Heart left ventricle (tissue), 16 donors: ENCODE data around the gene XRCC3. TPM values are rescaled to one million over a fixed set of nuclear protein-coding genes. Genes with fewer than 3 reads are reported as not detected.

Experiments used
- ATAC-seq, 4 donors: fragments of 200-7000 bp; cut with Tn5 transposase; one replicate each; pipeline ENCODE4 v1.9.1; 2020 to 2022; ENCODE audit warnings: moderate library complexity in 4 of 4, mild to moderate bottlenecking in 3 of 4, moderate number of reproducible peaks in 1 of 4
- DNase-seq, 5 donors: peaks; one replicate each; pipeline ENCODE4 v3.0.0-alpha.2; 2020
- H3K27ac ChIP-seq, 12 donors: fragments of 200-600 bp; sonication (generic) in 4 of 12; one replicate each; pipeline versions ENCODE4 v1.5.0 to v1.8.0; 2016 to 2022; ENCODE audit warnings: mild to moderate bottlenecking in 2 of 12
- H3K27me3 ChIP-seq, 9 donors: fragments of 200-600 bp; sonication (generic) in 2 of 9; one replicate each; pipeline versions ENCODE4 v1.5.1 to v1.8.0; 2016 to 2022; ENCODE audit warnings: mild to moderate bottlenecking in 3 of 9
- H3K36me3 ChIP-seq, 9 donors: fragments of 200-600 bp; sonication (generic) in 2 of 9; one replicate each; pipeline versions ENCODE4 v1.5.0 to v1.8.0; 2018 to 2022; ENCODE audit warnings: mild to moderate bottlenecking in 2 of 9
- H3K4me1 ChIP-seq, 12 donors: fragments of 200-600 bp; sonication (generic) in 4 of 12; one replicate each; pipeline versions ENCODE4 v1.5.0 to v1.8.0; 2016 to 2022; ENCODE audit warnings: mild to moderate bottlenecking in 3 of 12
- H3K4me3 ChIP-seq, 12 donors: fragments of 200-600 bp; sonication (generic) in 4 of 12; one replicate each; pipeline versions ENCODE4 v1.5.0 to v1.8.0; 2017 to 2022; ENCODE audit warnings: mild to moderate bottlenecking in 9 of 12, moderate library complexity in 4 of 12
- H3K9me3 ChIP-seq, 12 donors: fragments of 200-600 bp; sonication (generic) in 4 of 12; one replicate each; pipeline versions ENCODE4 v1.5.0 to v1.8.0; 2016 to 2022; ENCODE audit warnings: mild to moderate bottlenecking in 1 of 12
- POLR2A ChIP-seq, 2 donors: fragments of 450-650 bp; IDR thresholded peaks; one replicate each; pipeline ENCODE4 v1.6.1; 2017; ENCODE audit warnings: antibody characterized with exemption in 2 of 2, mild to moderate bottlenecking in 2 of 2, moderate library complexity in 2 of 2
- WGBS, 4 donors: extraction: QIAGEN DNeasy Blood & Tissue Kit in 2 of 4; methylation state at CpG; one replicate each; pipeline versions ENCODE4 v1.1.5 to v1.1.7; 2013 to 2018; 5-methylcytosine and 5-hydroxymethylcytosine counted together
- intact Hi-C, 10 donors: fragments of 100-400 bp; cut with DNase I; formaldehyde crosslinking; loops; one replicate each; pipeline versions ENCODE4 v1.11.1 to v1.14.2; 2022
- polyA plus RNA-seq, 2 donors: library from polyadenylated mRNA; stranded (reverse); fragments of 200-250 nt; gene quantifications; one replicate each; pipeline ENCODE4 v1.2.3, GENCODE V29; 2013
- total RNA-seq, 9 donors: library from RNA; depleted of rRNA in 2 of 9; stranded (reverse); fragments of >200 nt in 2 of 9; fragmentation: NEBNext Ultra II Directional in 3 of 9; extraction: Animal tissue kit (Norgen Biotek cat#: 25700) in 3 of 9; gene quantifications; one replicate each; pipeline versions ENCODE4 v1.1.0 to v1.2.4, GENCODE V29; 2016 to 2023
- TF ChIP-seq, protein P1 (sequence below), 12 donors: fragments of 200-600 bp; sonication (generic) in 4 of 12; IDR thresholded peaks; one replicate each; pipeline versions ENCODE4 v1.5.0 to v1.8.0; 2018 to 2022; ENCODE audit warnings: antibody characterized with exemption in 12 of 12, mild to moderate bottlenecking in 5 of 12
- donor health status: ischemic (EF 13 %, LVEDD 7.1; RV severe dilation, severe dysfunction).
- donor health status: healthy with polysubstance abuse.
- donor health status: DM: no; HTN: yes; CAD: no.
- donor health status: DM: no; HTN: no; CAD: no.
- donor health status: ischemic (EF 25% LVEDD 6.9; RV normal size, moderate dysfunction).
- donor health status: ischemic (EF 25% LVEDD 5.7; RV mildly dilated, moderate dysfunction).
- donor health status: healthy.
- donor health status: DM: yes; HTN: yes; CAD: no.
- donor health status: ischemic (EF 35%, LVEDD 5.7; RV mildly dilated, moderate dysfunction).
- donor health status: nonischemic (EF 11% LVEDD 7.7; RV severe dilation, severe dysfunction).
- donor health status: DM: yes; HTN: yes; CAD: no.
- donor health status: PGD.
- donor health status: ischemic (EF 29% LVEDD 5.4; RV normal size, mild dysfunction).
- donor health status: nonischemic (EF 23%, LVEDD 6.1; RV moderate dilation, normal function).

The XRCC3 gene
- total and polyA plus RNA-seq, 11 donors = 1.9 to 8.7 (median 3.0) TPM

DNA sequence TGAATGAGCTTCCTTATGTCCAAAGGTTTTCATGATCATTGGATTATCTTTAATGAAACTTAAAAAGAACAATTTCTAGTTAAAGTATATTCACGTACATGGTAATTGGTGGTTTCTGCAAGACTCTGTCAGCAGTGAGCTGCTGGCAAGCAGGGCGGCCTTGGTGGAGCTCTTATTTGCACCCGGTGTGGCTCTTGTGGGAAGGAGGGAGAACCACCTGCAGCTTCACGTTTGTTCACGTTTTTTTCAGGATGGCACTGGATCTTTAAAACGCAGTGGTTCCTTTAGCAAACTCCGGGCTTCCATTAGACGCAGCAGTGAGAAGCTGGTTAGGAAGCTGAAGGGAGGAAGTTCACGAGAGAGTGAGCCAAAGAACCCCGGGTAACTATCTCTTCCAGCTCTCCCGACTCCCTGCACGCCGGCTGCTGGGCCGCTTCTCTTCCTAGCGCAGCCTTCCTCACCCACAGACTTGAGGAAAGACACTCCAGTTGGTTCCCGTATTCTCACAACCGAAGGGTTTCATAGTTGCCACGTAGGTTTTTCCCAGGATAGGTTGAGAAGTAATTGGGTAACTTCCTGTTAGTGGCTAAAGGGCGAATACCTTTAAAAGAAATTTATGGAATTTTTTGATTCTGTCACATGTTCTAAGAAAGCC is 28.3 kb downstream of the XRCC3 start:
- no peak for ATAC-seq
- H3K9me3 ChIP-seq = no peaks in the 10 kb centered on the region
- no peak for DNase-seq
- TF ChIP-seq, protein P1, sequence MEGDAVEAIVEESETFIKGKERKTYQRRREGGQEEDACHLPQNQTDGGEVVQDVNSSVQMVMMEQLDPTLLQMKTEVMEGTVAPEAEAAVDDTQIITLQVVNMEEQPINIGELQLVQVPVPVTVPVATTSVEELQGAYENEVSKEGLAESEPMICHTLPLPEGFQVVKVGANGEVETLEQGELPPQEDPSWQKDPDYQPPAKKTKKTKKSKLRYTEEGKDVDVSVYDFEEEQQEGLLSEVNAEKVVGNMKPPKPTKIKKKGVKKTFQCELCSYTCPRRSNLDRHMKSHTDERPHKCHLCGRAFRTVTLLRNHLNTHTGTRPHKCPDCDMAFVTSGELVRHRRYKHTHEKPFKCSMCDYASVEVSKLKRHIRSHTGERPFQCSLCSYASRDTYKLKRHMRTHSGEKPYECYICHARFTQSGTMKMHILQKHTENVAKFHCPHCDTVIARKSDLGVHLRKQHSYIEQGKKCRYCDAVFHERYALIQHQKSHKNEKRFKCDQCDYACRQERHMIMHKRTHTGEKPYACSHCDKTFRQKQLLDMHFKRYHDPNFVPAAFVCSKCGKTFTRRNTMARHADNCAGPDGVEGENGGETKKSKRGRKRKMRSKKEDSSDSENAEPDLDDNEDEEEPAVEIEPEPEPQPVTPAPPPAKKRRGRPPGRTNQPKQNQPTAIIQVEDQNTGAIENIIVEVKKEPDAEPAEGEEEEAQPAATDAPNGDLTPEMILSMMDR (IDR thresholded peaks at IDR 0.05) = no peak
- no peak for TF ChIP-seq POLR2A (IDR thresholded peaks at IDR 0.05)
- H3K4me3 ChIP-seq = no peak overlapping the region
- no peak overlapping the region for H3K27ac ChIP-seq
- peaks cover 0 to 59% (median 21%) of the 10 kb centered on the region in 12 donors for H3K4me1 ChIP-seq
- 64 to 76% (median 70%) methylated on average over 19 of the region's 19 CpGs for WGBS, 4 donors
- intact Hi-C loops = loop anchor here in 4 of 10 donors (5.0 to 10.0 kb wide), 4 partner anchors 40 to 112 kb away; partner anchors contain the start of gene KLC1 (in 1 of the 4)
- H3K36me3 ChIP-seq = peaks cover 0 to 99% (median 86%) of the 10 kb centered on the region in 9 donors
- no peaks in the 10 kb centered on the region for H3K27me3 ChIP-seq

DNA sequence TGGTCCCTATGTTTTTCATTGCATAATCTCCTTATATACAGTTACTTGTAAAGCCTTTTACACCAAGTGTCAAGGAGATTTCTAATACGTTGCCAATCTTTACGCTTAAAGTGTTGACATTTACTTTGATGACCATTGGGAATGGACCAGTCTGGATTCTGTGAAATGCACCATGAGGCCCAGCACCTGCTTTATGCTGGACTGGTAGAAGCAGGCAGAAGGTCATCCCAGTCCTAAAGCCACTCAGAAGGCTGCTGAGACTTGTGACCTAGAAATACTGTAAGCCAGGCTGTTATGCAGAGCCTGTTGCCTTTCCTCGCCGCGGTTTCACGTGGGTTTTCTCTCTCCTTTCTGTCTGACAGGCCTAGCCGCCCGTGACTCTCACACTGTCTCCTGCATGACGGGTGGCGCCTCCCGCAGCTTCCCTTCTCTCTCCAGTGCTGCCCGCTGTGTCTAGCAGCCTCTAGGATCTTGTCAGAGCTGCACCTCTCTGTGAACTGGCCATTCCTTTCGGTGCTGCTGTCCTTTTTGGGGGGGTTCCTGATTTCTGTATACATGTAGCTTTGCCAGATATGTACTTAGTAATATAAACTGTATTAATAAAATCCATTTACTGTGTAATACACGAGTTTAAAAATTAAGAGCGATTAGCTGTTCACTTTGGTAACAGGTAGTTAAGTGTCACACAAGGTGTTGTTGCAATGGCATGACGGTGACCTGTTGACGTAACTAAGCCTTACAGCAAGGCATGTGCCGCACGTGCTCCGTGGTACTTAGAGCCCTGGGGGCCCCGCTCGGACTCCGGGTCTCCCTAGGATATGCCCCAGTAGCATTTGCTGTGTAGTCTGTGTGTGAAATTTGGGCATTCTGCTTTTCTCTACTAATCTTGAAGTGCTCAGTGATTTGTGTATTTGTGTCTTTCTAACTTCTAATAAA is 29.7 kb downstream of the XRCC3 start:
- H3K27ac ChIP-seq = no peak overlapping the region
- H3K27me3 ChIP-seq = no peaks in the 10 kb centered on the region
- H3K4me1 ChIP-seq = peaks cover 0 to 56% (median 21%) of the 10 kb centered on the region in 12 donors
- no peak for DNase-seq
- 82 to 86% (median 85%) methylated on average over 23 of the region's 23 CpGs for WGBS, 4 donors
- no peak for ATAC-seq
- intact Hi-C loops = loop anchor here in 4 of 10 donors (5.0 to 10.0 kb wide), 4 partner anchors 38 to 111 kb away; partner anchors contain the start of gene KLC1 (in 1 of the 4)
- TF ChIP-seq, protein P1 (IDR thresholded peaks at IDR 0.05) = no peak
- TF ChIP-seq POLR2A (IDR thresholded peaks at IDR 0.05) = no peak
- no peak overlapping the region for H3K4me3 ChIP-seq
- H3K36me3 ChIP-seq = peaks cover 0 to 99% (median 87%) of the 10 kb centered on the region in 9 donors
- no peaks in the 10 kb centered on the region for H3K9me3 ChIP-seq

DNA sequence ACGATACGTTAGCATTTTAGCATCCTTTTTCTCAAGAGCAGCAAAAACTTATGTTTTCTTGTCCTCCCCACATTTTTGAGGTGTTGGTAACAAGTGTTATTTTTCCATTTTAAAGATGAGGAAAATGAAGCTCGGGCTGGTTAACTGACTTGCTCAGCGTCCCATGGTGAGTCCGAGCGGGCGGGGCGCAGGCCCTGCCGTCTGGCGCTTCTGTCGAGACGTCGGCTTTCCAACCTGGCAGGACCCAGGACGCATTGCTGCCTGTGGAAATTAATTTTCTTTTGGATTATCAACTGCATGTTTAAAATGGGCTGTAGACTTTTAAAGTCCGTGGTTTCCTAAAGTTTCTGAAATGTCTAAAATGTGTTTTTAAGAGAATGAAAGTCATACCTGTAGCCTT is 30.4 kb downstream of the XRCC3 start:
- Histone ChIP-seq H3K36me3 (peaks cover 0 to 99% (median 90%) of the 10 kb centered on the region in 9 donors), H3K4me3 (no peak overlapping the region), H3K27ac (no peak overlapping the region), H3K9me3 (no peaks in the 10 kb centered on the region), H3K4me1 (peaks cover 0 to 55% (median 19%) of the 10 kb centered on the region in 12 donors), H3K27me3 (no peaks in the 10 kb centered on the region)
- WGBS, 4 donors = 79 to 91% (median 86%) methylated on average over 15 of the region's 15 CpGs
- intact Hi-C loops = loop anchor here in 4 of 10 donors (5.0 to 10.0 kb wide), 5 partner anchors 32 to 110 kb away; partner anchors contain the start of genes KLC1 (in 1 of the 4), XRCC3 (in 1 of the 4) and ZFYVE21 (in 1 of the 4)
- DNase-seq (no peak), ATAC-seq (no peak)
- TF ChIP-seq, protein P1 (IDR thresholded peaks at IDR 0.05) = no peak
- no peak for TF ChIP-seq POLR2A (IDR thresholded peaks at IDR 0.05)
